Liver (tissue), 3 donors: ENCODE measurements around the gene PPP1R13B.
A peak's percentile ranks its signal among the peaks of the same experiment; 100 is the strongest.

Source experiments
- ATF3 ChIP-seq: IDR thresholded peaks from 2 replicates; pipeline ENCODE4 v1.6.1; 2016; ENCODE audit warnings: antibody characterized with exemption
- CTCF ChIP-seq: fragments of 150-350 bp; IDR thresholded peaks from 2 replicates; pipeline ENCODE4 v1.5.1; 2017; ENCODE audit warnings: improper control_type of control experiment, low read depth, low read length; ENCODE audit not compliant: missing input control
- GABPA ChIP-seq, 2 donors: IDR thresholded peaks in 1 of 2; conservative IDR thresholded peaks in 1 of 2; 2 replicates each; pipeline ENCODE4 v1.6.1; 2016; ENCODE audit warnings: antibody characterized with exemption in 2 of 2, mild to moderate bottlenecking in 1 of 2, moderate library complexity in 1 of 2
- JUND ChIP-seq, 2 donors: IDR thresholded peaks; 2 replicates each; pipeline ENCODE4 v1.6.1; 2016; ENCODE audit warnings: antibody characterized with exemption in 2 of 2
- NR2F2 ChIP-seq: IDR thresholded peaks from 2 replicates; pipeline ENCODE4 v1.6.1; 2016; ENCODE audit warnings: antibody characterized with exemption
- RAD21 ChIP-seq, 2 donors: IDR thresholded peaks; 2 replicates each; pipeline ENCODE4 v1.6.1; 2016; ENCODE audit warnings: antibody characterized with exemption in 2 of 2, mild to moderate bottlenecking in 2 of 2
- RXRA ChIP-seq, 2 donors: IDR thresholded peaks; 2 replicates each; pipeline ENCODE4 v1.6.1; 2017 to 2018; ENCODE audit warnings: antibody characterized with exemption in 2 of 2, mild to moderate bottlenecking in 1 of 2
- SP1 ChIP-seq: IDR thresholded peaks from 2 replicates; pipeline ENCODE4 v1.6.1; 2018; ENCODE audit warnings: antibody characterized with exemption, mild to moderate bottlenecking
- TAF1 ChIP-seq: conservative IDR thresholded peaks from 2 replicates; pipeline ENCODE4 v1.6.1; 2016; ENCODE audit warnings: antibody characterized with exemption, mild to moderate bottlenecking
- YY1 ChIP-seq: IDR thresholded peaks from 2 replicates; pipeline ENCODE4 v1.6.1; 2016; ENCODE audit warnings: antibody characterized with exemption, mild to moderate bottlenecking
- TF ChIP-seq, protein P1 (sequence below): IDR thresholded peaks from 2 replicates; pipeline ENCODE4 v1.6.1; 2016; ENCODE audit warnings: antibody characterized with exemption
- TF ChIP-seq, protein P2 (sequence below): IDR thresholded peaks from 2 replicates; pipeline ENCODE4 v1.6.1; 2016; ENCODE audit warnings: antibody characterized with exemption, mild to moderate bottlenecking
- donor health status: healthy.
- donor health status: healthy.

GRCh38 chr14:103882503-103883262, 35.3 kb upstream of the PPP1R13B start:
- TF ChIP-seq RAD21 (IDR thresholded peaks at IDR 0.05) (no peak), TAF1 (no peak), JUND (IDR thresholded peaks at IDR 0.05) (no peak), YY1 (no peak), CTCF (no peak), ATF3 (no peak), SP1 (peak; percentile 29), RXRA (IDR thresholded peaks at IDR 0.05) (peak in 1 of 2 donors; percentile 13), GABPA (IDR thresholded peaks at IDR 0.05 in 1 of 2, conservative IDR thresholded peaks at IDR 0.05 in 1 of 2) (no peak), NR2F2 (no peak)
- TF ChIP-seq, protein P1, sequence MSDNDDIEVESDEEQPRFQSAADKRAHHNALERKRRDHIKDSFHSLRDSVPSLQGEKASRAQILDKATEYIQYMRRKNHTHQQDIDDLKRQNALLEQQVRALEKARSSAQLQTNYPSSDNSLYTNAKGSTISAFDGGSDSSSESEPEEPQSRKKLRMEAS = no peak
- TF ChIP-seq, protein P2, sequence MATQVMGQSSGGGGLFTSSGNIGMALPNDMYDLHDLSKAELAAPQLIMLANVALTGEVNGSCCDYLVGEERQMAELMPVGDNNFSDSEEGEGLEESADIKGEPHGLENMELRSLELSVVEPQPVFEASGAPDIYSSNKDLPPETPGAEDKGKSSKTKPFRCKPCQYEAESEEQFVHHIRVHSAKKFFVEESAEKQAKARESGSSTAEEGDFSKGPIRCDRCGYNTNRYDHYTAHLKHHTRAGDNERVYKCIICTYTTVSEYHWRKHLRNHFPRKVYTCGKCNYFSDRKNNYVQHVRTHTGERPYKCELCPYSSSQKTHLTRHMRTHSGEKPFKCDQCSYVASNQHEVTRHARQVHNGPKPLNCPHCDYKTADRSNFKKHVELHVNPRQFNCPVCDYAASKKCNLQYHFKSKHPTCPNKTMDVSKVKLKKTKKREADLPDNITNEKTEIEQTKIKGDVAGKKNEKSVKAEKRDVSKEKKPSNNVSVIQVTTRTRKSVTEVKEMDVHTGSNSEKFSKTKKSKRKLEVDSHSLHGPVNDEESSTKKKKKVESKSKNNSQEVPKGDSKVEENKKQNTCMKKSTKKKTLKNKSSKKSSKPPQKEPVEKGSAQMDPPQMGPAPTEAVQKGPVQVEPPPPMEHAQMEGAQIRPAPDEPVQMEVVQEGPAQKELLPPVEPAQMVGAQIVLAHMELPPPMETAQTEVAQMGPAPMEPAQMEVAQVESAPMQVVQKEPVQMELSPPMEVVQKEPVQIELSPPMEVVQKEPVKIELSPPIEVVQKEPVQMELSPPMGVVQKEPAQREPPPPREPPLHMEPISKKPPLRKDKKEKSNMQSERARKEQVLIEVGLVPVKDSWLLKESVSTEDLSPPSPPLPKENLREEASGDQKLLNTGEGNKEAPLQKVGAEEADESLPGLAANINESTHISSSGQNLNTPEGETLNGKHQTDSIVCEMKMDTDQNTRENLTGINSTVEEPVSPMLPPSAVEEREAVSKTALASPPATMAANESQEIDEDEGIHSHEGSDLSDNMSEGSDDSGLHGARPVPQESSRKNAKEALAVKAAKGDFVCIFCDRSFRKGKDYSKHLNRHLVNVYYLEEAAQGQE = no peak
